Right lung (tissue), 5 donors: ENCODE results near the gene PPP2R2C. TPM values are rescaled to one million over a fixed set of nuclear protein-coding genes. Genes with fewer than 3 reads are reported as not detected.

Source experiments
- DNase-seq, 2 donors: peaks; one replicate each; pipeline ENCODE4 v3.0.0-alpha.2; 2013
- polyA plus RNA-seq, 5 donors: library from polyadenylated mRNA; unstranded; fragments of 120-200 nt; gene quantifications; one replicate each; pipeline versions ENCODE4 v1.2.1 to v1.2.3, GENCODE V29; 2013; ENCODE audit warnings: inconsistent platforms in 1 of 5, low replicate concordance in 1 of 5; ENCODE audit not compliant: insufficient read length in 5 of 5, insufficient read depth in 1 of 5

Gene PPP2R2C
- polyA plus RNA-seq, 5 donors = 0.22 to 0.53 (median 0.28) TPM

DNA sequence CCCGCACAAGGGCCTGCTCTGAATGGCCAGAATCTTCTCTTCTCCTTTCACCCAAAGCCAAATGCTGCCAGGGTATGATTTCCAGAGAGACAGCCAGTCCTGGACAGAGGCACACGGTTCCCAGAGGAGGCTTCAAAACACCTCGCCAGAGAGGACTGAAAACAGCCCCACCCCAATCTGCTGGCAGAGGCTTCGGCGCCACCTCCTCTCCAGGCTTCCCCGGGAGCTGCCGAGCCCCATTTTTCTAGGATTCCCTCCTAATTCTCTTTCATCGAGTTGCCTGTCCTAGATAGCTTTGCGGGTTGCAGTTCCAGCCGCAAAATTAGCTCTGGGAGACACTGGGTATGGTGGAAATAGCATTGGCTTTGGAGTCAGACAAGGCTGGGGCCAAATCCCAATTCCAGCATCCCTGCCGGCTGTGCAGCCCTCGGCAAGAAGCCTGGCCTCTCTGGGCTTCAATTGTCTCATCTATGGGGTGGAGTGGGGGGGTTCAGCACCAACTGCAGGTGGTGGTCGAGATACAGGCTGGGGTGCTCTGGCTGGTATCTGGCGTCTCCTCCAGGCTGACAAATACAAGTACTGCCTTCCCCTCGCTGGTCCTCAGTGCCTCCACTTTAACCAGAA is 22.6 kb downstream of the PPP2R2C start:
- DNase-seq = no peak

DNA sequence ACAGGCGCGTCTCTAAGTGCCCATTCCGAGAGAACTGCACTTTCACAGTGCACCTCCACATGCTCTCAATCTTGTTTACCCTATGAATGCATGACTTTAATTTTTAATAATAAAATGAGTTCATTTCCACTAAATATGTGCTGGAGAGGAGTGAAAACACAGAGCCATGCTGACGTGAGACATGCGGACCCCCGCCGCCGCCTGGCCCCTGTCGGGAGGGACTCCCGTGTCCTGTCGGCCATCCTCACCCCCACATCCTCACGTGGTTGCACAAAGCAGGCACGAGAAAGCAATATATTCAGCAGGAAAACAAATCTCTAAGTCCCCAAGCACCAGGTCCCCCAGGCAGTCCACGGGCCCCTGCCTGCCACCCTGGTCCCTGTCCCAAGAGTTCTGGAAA is 23.1 kb downstream of the PPP2R2C start:
- DNase-seq = no peak

DNA sequence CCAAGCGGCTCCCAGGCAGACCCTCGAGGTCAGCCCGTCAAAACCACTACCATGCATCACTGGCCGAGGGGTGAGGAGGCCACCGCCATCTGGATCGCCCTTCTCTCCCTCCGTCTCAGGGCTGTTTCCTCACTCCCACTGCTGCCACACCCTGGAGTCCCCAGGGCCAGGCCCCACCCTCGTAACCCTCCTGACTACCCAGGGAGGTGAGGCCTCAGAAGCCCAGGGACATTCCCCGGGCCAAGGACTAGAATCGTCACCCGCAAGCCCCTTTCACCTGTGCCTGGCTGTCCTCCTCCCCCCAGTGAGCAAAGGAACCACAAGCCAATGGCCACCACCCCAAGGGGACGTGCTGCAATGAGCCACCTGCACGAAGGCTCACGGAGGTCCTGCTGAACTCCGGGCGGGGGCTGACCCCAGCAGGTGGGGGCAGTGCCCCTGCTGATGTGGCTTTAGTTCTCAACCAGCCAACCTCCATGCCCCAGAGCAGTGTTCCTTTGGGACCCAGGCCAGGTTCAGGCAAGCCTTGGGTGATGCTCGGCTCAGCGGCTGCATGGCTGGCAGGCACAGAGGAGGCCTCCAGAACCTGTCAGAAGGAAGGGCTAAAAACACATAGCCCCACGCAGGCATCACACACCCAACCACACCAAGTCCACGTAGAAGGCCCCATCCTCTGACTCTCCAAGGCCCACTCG is 23.8 kb downstream of the PPP2R2C start:
- no peak for DNase-seq

DNA sequence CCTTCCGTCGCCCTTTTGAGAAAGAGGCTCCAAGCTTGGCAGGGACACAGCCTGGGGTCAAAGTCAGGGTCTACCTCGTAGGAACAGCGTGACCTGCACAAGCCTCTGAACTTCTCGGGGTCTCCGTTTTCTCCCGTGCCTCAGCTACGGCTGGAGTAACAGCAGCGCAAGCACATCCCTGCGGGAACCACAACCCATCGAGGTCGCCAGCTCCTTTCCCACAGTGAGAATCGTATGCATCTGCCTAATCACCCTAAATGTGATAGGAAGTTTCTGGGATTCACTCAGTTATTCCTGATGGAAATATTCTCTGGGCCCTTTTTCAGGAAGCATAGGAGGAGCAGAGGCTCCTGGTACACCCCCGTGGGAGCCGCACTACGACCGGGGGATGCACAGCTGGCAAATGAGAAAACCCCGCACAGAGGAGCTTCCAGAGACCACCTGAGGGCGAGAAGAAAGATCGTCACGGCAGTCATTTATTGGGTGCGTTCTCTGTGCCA is 24.7 kb downstream of the PPP2R2C start:
- no peak for DNase-seq

DNA sequence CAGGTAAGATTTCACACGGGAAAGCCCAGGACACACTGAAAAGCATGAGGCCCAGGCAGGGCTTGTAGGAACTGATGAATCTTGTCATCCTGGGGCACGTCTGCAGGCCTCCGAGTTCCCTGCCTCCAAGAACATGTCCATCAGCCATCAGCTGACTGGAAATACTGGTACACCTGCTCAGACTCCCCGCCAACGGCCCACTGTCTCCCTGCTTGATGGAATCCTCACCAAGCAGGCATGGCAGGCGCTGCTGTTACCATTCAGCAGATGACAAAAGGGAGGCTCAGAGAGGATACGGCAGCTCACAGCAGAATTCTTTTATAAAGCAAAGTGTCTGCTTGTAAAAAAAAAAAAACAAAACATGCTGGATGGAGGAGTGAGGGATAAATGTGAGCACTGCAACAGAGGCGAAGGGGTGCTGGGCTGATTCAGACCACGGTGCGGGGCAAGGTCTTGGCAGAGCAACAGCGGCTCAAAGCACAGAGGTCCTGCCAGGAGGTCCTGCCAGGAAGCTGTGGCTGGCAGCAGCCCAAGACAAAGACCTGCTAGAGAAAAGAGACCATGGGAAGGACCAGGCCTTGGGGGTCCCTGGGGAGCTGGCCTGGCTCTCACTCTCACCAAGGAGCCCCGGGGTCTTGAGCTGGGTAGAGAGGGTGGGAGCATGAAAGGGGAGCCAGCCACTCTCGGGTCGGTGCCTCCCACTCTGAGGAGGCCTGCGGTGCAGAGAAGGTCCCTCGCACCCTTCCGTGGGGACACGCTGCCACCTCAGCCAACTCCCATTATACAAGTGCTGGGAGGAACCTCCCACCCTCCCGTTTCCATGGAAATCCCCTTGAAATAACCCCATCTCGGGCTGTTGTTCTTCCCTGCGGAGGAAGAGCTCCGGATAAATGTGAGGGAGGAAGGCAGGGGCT is 25.6 kb downstream of the PPP2R2C start:
- DNase-seq = peak; percentile 14 to 17

DNA sequence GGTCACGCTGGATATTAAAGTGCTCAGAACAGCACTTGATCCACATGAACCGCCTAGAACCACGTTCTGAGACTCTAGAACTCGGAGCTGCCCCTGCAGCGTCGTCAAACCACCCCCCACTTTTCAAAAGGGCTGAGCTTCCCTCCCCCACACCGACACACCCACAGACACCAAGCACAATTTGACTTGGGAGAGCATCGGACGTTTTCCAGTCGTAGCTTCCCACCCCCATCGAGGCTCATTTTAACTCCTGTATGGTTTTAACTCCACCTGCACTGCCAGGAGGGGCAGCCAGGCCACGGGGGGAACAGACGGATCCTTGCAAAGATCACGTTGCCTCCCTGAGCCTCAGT is 26.3 kb downstream of the PPP2R2C start:
- DNase-seq = no peak

DNA sequence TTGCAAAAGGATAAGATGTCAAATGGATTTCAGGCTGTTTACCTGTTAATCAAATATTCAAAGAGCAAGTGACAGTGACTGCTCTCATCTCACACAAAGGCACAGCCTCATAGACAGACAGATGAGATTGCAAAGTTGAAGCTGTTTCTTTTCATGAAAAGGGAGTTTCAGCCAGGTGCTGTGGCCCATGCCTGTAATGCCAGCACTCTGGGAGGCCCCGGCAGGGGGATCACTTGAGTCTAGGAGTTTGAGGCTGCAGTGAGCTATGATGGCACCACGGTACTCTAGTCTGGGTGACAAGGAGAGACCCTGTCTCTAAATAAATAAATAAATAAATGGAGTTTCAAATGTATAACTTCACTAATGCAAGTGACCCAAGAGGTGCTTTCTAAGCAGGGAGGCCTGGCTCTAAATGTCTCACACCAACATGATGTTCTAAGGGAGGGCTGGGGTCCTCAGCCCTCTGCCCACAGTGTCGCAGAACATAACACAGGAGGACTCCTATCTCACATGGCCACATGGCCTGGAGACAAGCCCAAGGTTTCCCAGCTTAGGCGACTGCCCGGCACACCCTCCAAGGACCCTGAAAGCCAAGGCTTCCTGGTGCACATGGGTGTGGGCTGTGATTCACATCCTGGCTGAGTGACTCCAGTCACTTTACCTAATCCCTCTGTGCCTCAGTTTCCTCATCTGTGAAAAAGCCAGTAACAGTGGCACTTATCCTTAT is 26.8 kb downstream of the PPP2R2C start:
- DNase-seq = no peak

DNA sequence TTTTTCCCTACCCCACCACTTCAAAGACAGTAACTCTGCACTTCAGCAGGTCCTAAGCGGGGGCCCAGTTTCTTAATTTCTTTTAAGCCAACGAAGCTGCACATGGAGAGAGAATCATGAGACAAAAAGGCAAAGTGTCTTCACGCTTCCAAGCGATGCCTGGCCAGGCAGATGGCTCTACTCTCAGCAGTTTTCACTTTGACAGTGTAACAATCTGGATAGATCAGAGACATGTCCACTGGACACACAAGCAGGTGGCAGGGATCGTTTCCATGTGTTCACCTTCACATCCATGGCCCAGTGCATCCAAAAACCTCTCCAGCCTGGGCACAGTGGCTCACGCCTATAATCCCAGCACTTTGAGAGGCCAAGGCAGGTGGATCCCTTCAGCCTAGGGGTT is 27.8 kb downstream of the PPP2R2C start:
- DNase-seq = no peak

DNA sequence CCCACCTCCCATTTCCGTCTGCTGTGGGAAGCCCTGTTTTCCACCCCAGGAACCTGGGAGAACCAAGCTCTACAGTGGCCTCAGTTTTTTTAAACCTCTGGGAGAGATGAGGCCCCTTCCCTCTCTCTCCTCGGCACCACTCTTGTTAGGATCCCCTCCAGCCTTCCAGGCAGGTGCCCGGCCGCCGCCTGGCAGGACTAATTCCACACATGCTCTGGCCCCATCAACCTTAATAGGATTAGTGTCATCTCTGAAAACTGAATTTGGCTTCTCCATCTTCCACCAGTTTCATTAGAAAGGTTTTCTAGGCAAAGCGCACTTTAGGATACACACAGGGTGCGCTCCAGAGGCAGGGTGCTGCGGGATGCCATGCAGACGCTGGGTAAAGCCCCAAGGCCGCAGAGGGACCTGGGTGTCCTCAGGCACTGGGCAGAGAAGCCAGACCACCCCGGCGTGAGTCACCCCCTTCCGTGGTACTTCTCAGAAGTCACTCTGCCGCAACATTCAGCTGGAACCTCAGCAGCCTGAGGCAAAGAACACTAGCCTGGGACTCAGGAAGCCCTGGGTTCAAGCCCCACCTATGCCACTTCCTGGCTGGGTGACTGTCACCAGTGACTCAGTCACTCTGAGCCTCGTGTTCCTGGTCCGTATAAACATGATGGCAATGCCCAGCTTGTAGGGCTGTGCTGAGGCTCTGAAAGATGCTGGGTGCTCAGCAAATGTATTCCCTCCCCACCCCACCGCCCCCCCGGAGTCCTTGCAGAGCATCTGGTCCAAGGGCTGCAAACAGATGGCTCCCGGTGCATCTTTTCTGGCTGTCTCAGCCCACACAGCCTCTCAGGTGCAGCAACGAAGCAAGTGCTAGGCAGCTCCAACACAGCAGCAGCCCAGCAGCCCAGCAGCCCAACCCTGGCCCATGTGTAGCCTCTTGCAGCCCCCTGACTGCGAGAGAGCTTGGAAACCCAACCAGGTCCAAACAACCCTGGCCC is 29.1 kb downstream of the PPP2R2C start:
- DNase-seq = no peak

DNA sequence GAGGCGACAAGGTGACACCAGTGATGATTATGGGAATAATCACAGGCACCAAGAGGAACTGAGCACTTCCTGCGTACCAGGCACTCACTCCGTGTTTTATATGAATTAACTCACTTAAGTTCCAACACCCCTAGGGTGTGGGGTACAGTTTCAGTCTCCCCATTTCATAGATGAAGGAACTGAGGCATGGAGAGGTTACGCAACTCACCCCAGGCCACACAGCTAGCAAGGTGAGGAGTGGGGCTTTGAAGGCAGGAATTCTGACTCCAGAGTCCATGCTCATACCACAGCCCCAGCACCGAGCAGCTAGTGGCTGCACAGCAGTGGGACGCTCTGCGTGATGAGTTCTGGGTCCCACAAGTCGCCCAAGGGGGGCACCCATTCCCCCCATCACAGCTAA is 29.9 kb downstream of the PPP2R2C start:
- no peak for DNase-seq

DNA sequence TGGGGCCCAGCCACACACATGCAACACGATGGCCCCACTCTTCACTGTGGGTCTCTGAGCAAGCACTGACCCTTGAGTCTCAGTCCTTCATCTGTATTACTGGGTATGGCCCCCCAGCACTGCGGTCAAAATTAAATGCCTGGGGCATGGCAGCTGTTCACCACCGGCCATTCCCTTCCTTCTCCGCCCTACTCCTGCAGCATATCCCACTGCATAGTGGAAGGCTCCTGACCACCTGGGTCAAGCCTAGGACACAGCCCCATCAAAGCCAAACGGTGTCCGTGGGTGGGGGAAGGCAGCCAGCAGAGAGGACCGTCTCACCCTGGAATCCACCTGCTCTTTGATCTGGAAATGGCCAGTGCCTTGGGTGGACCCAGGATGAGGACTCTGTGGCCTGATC is 30.7 kb downstream of the PPP2R2C start:
- DNase-seq = no peak

DNA sequence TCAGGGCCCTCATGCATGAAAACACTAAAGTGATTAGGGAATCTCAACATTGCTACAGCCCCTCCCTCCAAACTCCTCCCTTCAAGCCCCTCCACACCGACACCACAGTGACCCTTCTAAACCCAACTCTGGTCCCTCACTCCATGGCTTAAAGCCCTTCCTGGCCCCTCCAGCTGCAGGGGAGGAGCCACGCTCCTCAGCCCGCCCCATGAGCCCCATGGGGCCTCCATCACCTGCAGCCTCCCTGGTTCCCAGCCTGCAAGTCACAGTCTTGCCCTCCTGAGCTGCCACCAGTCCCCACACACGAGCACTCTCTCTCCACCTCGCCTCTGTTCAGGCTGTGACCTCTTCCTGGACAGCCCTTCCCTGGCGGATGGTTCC is 31.2 kb downstream of the PPP2R2C start:
- no peak for DNase-seq

DNA sequence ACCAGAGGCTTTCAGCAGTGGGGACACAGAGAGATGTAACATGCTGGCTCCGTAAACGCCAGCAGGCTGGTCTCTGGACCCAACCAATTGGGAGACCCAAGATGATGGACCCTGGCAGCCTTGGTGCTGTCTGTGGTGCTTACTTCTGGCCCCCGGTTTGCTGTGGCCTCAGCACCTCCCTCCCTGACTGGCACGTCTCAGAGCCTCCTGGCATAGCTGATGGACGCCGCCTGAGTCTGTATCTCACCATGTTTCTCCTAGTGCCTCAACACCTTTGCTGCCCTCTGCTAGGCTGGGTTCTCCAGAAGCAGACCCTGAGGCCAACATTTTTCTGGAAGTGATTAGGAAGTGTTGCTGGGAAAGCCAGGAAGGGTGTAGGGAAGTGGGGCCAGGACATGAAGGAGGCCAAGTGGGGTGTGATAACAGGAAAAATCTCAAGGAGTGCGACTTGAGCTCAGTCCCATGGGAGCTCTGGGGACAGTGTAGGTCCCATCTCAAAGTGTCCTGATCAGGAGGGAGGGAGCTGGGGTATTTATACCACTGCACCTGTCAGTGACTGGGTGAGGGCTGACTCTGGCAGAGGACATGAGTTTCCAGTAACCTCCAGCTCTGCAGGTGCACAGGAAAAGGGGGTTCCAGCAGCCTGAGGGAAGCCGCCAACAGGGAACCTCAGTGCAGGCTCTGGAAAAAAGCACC is 31.8 kb downstream of the PPP2R2C start:
- DNase-seq = no peak

DNA sequence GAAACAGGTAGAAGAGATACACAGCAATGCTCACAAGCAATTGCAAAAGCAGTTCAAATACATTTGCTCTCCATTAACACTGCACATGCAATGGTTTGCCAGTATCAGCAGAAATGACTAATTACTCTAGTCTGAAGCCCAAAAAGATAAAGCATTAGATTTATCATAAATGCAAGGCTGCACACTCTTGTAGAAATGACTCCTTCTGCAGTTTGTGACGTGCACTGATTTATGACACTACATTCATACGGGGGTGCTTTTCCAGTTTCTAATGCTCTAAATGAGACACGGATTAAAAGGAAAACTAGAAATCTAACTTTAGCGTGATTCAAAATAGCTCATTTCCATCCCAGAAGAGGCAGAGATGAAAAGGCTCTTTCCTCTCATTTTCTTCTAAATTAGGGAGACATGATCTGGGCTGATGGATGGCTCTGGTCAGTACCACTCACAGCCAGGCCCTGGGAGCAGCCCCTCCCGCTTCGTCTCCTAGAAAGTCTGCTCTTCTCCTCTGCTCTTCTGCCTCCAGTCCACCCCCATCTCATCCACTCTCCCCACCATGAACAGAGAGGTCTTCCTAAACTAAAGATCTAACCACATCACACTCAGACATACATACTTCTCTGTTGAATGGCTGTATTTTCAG is 33.2 kb downstream of the PPP2R2C start:
- DNase-seq = no peak

DNA sequence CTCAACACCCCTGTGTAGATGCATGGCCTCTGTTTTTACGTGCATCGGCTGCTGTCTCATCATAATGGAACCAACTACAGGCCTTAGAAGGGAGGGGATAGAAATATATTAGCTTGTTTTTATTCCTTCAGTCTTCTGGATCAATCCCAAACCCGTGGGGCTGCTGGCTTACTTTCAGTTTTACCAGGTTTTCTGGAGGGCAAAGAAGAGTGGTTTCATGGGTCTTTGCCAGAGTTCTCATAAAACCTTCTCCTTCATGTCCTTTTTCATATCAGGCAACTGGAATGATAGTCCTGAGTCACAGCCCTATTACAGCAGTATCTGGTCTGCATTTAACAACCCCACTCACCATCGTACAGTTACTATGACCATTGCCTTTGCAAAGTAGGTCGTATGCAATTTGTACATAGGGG is 34.6 kb downstream of the PPP2R2C start:
- no peak for DNase-seq

DNA sequence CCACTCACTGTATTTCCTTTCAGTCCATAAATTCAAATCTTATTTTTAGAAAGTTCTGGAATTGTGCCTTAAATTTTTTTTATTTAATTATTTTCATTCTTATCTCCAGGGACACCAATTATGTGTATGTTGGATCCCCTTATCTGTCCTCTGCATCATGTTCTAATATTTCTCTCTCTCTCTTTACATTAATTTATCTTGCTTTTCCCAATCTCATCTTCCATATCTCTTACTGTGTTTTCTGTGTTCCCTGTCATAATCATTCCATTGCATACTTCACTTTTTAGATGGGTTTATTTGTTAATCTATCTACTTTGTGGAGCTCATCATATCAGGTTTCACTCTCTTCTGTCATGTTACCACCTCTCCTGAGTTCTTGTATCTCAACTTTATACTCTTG is 37.4 kb downstream of the PPP2R2C start:
- DNase-seq = no peak

DNA sequence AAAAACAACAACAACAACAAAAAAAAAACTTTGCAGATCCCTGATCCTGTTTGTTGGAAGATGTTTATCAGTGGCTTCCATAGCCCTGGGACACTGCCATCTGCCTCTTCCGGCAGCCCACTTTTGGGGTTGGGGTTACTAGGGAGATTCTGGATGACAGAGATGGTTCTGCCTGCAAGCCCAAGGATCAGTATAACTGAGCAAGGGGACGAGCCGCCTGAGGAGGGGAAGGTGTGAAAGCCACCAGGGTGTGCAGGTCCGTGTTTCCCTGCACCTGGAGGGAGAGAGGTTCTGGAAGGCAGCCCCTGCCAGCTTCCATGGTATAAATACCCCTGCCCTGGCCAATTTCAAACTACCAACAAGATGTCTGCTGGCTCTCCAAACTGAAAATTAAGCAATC is 41.5 kb downstream of the PPP2R2C start:
- no peak for DNase-seq

DNA sequence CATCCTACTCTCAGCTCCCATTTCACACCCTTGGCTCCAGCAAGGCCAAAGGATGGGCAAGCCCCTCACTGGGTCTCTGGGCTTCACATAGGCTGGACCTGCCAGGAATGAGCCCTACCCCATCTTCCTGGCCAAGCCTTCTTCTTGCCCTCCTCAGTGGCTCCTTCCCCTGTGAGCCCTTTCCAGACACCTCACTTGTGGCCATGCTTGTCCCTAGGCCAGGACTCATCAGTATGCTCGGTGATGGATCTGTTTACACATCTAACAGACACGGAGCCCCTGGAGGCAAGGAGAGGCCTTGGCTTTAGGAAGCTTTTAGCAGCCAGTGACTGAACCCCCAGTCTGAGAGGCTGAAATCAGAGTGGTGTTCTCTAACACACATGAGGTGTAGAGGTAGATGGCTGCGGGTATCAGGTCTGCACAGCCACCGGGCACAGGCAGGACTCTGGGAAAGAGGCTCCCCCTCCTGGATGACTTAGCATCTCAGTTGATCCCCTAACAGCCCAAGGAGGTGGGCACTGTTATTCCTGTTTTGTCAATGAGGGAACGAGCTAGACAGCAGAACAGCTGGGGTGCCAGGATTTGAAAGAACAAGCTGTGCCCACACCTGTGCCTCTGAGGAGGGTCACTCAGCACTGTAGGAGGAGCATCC is 44.8 kb downstream of the PPP2R2C start:
- no peak for DNase-seq
